GM19043 (cell line): ENCODE measurements around the gene MPHOSPH9.

ENCODE experiments used
- ATAC-seq: cut with Tn5 transposase; IDR thresholded peaks from one replicate; pipeline ENCODE4 v1.9.1; 2021; ENCODE audit warnings: low read depth; ENCODE audit not compliant: unreplicated experiment

MPHOSPH9 gene

GRCh38 chr12:123232807-123233504 lies at the start of gene MPHOSPH9, which contains the start of gene MTRFR:
TSS of gene MPHOSPH9 (minus strand) at chr12:123233141. CDS start at chr12:123230364, 2,777 bp downstream.
TSS of gene MTRFR (plus strand) at chr12:123233436. CDS start at chr12:123253675, 20,239 bp downstream.
- peak; percentile 70 for ATAC-seq

GRCh38 chr12:123282111-123282510 lies 49.2 kb upstream of the MPHOSPH9 start:
- no peak for ATAC-seq

GRCh38 chr12:123280971-123281370 lies 48.0 kb upstream of the MPHOSPH9 start:
- no peak for ATAC-seq

GRCh38 chr12:123278101-123278627 lies 45.2 kb upstream of the MPHOSPH9 start:
- ATAC-seq = peak; percentile 91

GRCh38 chr12:123273166-123273565 lies 40.2 kb upstream of the MPHOSPH9 start:
- ATAC-seq = no peak

- ATAC-seq = peak; percentile 38
Observed at GRCh38 chr12:123271001-123271668, 38.2 kb upstream of the MPHOSPH9 start.

- no peak for ATAC-seq
Observed at GRCh38 chr12:123270214-123271000, 37.5 kb upstream of the MPHOSPH9 start.

GRCh38 chr12:123269896-123270213 lies 36.9 kb upstream of the MPHOSPH9 start:
- ATAC-seq = no peak

- no peak for ATAC-seq
Observed at GRCh38 chr12:123269395-123269892, 36.5 kb upstream of the MPHOSPH9 start.

- no peak for ATAC-seq
Observed at GRCh38 chr12:123268850-123269249, 35.9 kb upstream of the MPHOSPH9 start.

- ATAC-seq = no peak
Observed at GRCh38 chr12:123267991-123268843, 35.3 kb upstream of the MPHOSPH9 start.

GRCh38 chr12:123267335-123267920 lies 34.5 kb upstream of the MPHOSPH9 start:
- ATAC-seq = no peak

GRCh38 chr12:123266679-123267277 lies 33.8 kb upstream of the MPHOSPH9 start:
- no peak for ATAC-seq

- no peak for ATAC-seq
Observed at GRCh38 chr12:123265851-123266678, 33.1 kb upstream of the MPHOSPH9 start.

GRCh38 chr12:123264642-123265041 lies 31.7 kb upstream of the MPHOSPH9 start:
- ATAC-seq = no peak

GRCh38 chr12:123263196-123263817 lies 30.4 kb upstream of the MPHOSPH9 start:
- ATAC-seq = no peak

- ATAC-seq = no peak
Observed at GRCh38 chr12:123261196-123261595, 28.3 kb upstream of the MPHOSPH9 start.

- no peak for ATAC-seq
Observed at GRCh38 chr12:123260081-123260480, 27.1 kb upstream of the MPHOSPH9 start.
